ENCODE measurements around the gene DIO3.
A peak's percentile ranks its signal among the peaks of the same experiment; 100 is the strongest.

The DIO3 gene

GRCh38 chr14:101556566-101557320 is 4.6 kb upstream of the DIO3 start:
- TF ChIP-seq REST (IDR thresholded peaks at IDR 0.05; ENCODE audit: insufficient read depth in 1 of 2, low read depth in 2 of 2, low read length in 2 of 2), result no peak
- peak; percentile 35; the same call in 1 of the 2 replicates for TF ChIP-seq POLR2AphosphoS5 (IDR thresholded peaks at IDR 0.05; ENCODE audit: low read depth, low read length)

- TF ChIP-seq POLR2AphosphoS5 (IDR thresholded peaks at IDR 0.05; ENCODE audit: low read depth, low read length), result no peak
- TF ChIP-seq SIN3A (IDR thresholded peaks at IDR 0.05; ENCODE audit: borderline replicate concordance, insufficient read depth, low read length), result no peak
- TF ChIP-seq FOXP2 (optimal IDR thresholded peaks at IDR 0.05; ENCODE audit: borderline replicate concordance, extremely low read depth, extremely low read length, insufficient read depth), result no peak
- no peak for TF ChIP-seq TAF1 (IDR thresholded peaks at IDR 0.05; ENCODE audit: borderline replicate concordance, insufficient read depth, low read length)
- no peak for TF ChIP-seq REST (IDR thresholded peaks at IDR 0.05; ENCODE audit: insufficient read depth in 1 of 2, low read depth in 2 of 2, low read length in 2 of 2)
These were observed 4.0 kb upstream of the DIO3 start for GRCh38 chr14:101557321-101557695.

GRCh38 chr14:101557811-101558738 is 3.2 kb upstream of the DIO3 start:
- TF ChIP-seq REST (IDR thresholded peaks at IDR 0.05; ENCODE audit: insufficient read depth in 1 of 2, low read depth in 2 of 2, low read length in 2 of 2) (no peak), TAF1 (IDR thresholded peaks at IDR 0.05; ENCODE audit: borderline replicate concordance, insufficient read depth, low read length) (no peak), SIN3A (IDR thresholded peaks at IDR 0.05; ENCODE audit: borderline replicate concordance, insufficient read depth, low read length) (no peak), FOXP2 (optimal IDR thresholded peaks at IDR 0.05; ENCODE audit: borderline replicate concordance, extremely low read depth, extremely low read length, insufficient read depth) (no peak)

GRCh38 chr14:101558739-101559240 is 2.5 kb upstream of the DIO3 start:
- TF ChIP-seq SIN3A (IDR thresholded peaks at IDR 0.05; ENCODE audit: borderline replicate concordance, insufficient read depth, low read length) (no peak), POLR2AphosphoS5 (IDR thresholded peaks at IDR 0.05; ENCODE audit: low read depth, low read length) (no peak), FOXP2 (optimal IDR thresholded peaks at IDR 0.05; ENCODE audit: borderline replicate concordance, extremely low read depth, extremely low read length, insufficient read depth) (no peak), TAF1 (IDR thresholded peaks at IDR 0.05; ENCODE audit: borderline replicate concordance, insufficient read depth, low read length) (no peak), REST (IDR thresholded peaks at IDR 0.05; ENCODE audit: insufficient read depth in 1 of 2, low read depth in 2 of 2, low read length in 2 of 2) (no peak)

All from PFSK-1 (cell line).